Activated CD8-positive, alpha-beta memory T cell treated with anti-CD3 and anti-CD28 coated beads, Interleukin-2, amount 10 ng/mL, durations not matched to agents 7 days and 5 days (primary cell): Measurements from ENCODE around the gene UPB1. TPM values are rescaled to one million over a fixed set of nuclear protein-coding genes. Genes with fewer than 3 reads are reported as not detected.

ENCODE experiments used
- ATAC-seq: fragments of 150-1000 bp; cut with Tn5 transposase; one replicate; pipeline ENCODE4 v1.10.0; 2021; ENCODE audit warnings: moderate library complexity
- CTCF ChIA-PET: fragments of 350-600 bp; sonication (Branson Sonifier 250); formaldehyde crosslinking; loops from one replicate; lab custom pipeline; 2021; ENCODE audit warnings: antibody characterized with exemption; lab: Charles Lee
- DNase-seq: peaks from one replicate; pipeline ENCODE4 v3.0.0-alpha.2; 2020
- H3K27ac Mint-ChIP-seq: one replicate; pipeline ENCODE4 v1.8.0; 2021; ENCODE audit warnings: mild to moderate bottlenecking, mixed read lengths
- H3K27me3 Mint-ChIP-seq: one replicate; pipeline ENCODE4 v1.8.0; 2021; ENCODE audit warnings: mixed read lengths
- H3K36me3 Mint-ChIP-seq: one replicate; pipeline ENCODE4 v1.8.0; 2021; ENCODE audit warnings: mild to moderate bottlenecking, mixed read lengths
- H3K4me1 Mint-ChIP-seq: one replicate; pipeline ENCODE4 v1.8.0; 2021; ENCODE audit warnings: mixed read lengths
- H3K4me3 Mint-ChIP-seq: one replicate; pipeline ENCODE4 v1.8.0; 2021; ENCODE audit warnings: mild to moderate bottlenecking, moderate library complexity, mixed read lengths
- H3K9me3 Mint-ChIP-seq: one replicate; pipeline ENCODE4 v1.8.0; 2022; ENCODE audit warnings: low read depth, mixed read lengths
- total RNA-seq, 2 experiments: library from RNA; stranded (reverse); gene quantifications; one replicate each; pipeline ENCODE4 v1.2.3, GENCODE V29; 2021

Gene UPB1
- total RNA-seq, 2 experiments from 2014 or later = 0.09 to 0.14 TPM

DNA sequence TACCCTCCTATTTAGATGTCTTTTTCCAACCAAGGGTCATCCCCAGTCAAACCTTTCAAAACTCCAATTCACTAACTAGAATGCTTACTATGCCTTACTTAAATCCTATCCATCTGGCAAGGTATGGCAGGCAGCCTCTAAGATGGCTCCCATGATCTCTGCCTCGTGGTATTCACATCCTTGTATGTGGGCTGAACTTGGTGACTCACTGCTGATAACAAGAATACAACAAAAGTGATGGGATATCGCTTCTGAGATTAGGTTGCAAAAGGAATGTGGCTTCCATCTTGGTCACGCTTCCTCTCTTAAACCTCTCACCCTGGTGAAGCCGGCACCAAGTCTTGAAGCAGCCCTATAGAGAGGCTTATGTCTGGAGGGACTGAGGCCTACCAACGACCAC, 29.6 kb upstream of the UPB1 start:
- H3K27ac Mint-ChIP-seq = no peak overlapping the region
- DNase-seq (no peak), ATAC-seq (no peak)
- CTCF ChIA-PET = interaction anchor here (1.2 to 1.6 kb wide), 2 partner anchors 10 to 31 kb away, joined by 3 read pairs; no protein-coding TSS in a partner anchor
- H3K27me3 Mint-ChIP-seq = no peaks in the 10 kb centered on the region
- H3K9me3 Mint-ChIP-seq = no peaks in the 10 kb centered on the region
- no peak overlapping the region for H3K4me3 Mint-ChIP-seq
- peaks cover 12% of the 10 kb centered on the region for H3K4me1 Mint-ChIP-seq
- peaks cover 1% of the 10 kb centered on the region for H3K36me3 Mint-ChIP-seq

DNA sequence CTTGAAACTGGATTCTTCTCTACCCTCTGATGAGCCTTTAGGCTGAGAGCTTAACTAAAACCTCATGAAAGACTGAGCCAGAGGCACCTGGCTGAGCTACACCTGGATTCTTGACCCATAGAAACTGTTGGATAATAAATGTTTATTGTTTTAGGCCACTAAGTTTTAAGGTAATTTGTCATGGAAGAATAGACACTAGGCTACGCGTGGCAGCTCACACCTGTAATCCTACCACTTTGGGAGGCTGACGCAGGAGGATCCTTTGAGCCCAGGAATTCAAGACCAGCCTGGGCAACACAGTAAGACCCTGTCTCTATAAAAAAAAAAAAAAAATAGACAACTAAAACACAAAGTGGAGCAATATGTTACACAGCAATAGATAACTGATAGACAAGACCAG, 29.2 kb upstream of the UPB1 start:
- DNase-seq (no peak), ATAC-seq (no peak)
- H3K4me1 Mint-ChIP-seq = peaks cover 8% of the 10 kb centered on the region
- H3K9me3 Mint-ChIP-seq = no peaks in the 10 kb centered on the region
- H3K27me3 Mint-ChIP-seq = no peaks in the 10 kb centered on the region
- no peak overlapping the region for H3K4me3 Mint-ChIP-seq
- H3K36me3 Mint-ChIP-seq = peaks cover 1% of the 10 kb centered on the region
- H3K27ac Mint-ChIP-seq = no peak overlapping the region
- CTCF ChIA-PET = interaction anchor here (1.2 to 1.8 kb wide), 3 partner anchors 10 to 42 kb away, joined by 3 to 4 read pairs (median 3); no protein-coding TSS in a partner anchor

DNA sequence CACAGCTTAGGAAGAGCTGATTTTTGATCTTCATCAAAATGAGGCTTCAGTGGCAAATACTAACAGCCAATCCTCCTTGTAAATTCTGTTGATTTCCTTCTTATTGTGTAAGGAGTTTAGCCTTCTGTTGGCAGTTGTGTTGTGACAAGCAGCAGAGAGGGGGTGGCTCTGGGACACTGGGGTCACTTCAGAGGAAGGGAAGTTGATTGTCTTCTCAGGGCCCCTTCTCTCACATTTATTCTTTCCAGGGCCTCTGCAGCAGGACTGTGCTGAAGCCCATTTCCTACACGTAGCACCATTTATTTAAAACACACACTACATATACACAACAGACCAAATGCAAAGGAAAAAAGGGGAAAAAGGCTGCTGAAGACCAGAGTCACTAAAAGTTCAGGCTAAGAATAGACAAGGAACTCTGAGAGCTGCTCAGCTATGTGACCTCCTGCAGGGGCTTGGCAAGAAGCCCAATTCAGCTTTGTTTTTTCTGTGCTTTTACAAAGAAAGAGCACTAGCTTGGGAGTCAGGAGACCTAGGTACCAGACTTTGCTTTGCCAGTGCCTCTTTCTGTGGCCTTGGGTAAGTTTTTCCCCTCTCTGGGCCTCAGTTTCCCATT, 28.3 kb upstream of the UPB1 start:
- no peaks in the 10 kb centered on the region for H3K27me3 Mint-ChIP-seq
- DNase-seq (no peak), ATAC-seq (no peak)
- no peaks in the 10 kb centered on the region for H3K9me3 Mint-ChIP-seq
- peaks cover 6% of the 10 kb centered on the region for H3K4me1 Mint-ChIP-seq
- H3K27ac Mint-ChIP-seq = no peak overlapping the region
- no peak overlapping the region for H3K4me3 Mint-ChIP-seq
- CTCF ChIA-PET = interaction anchor here (1.2 to 1.8 kb wide), 3 partner anchors 9 to 42 kb away, joined by 3 to 4 read pairs (median 3); no protein-coding TSS in a partner anchor
- H3K36me3 Mint-ChIP-seq = peaks cover 1% of the 10 kb centered on the region

DNA sequence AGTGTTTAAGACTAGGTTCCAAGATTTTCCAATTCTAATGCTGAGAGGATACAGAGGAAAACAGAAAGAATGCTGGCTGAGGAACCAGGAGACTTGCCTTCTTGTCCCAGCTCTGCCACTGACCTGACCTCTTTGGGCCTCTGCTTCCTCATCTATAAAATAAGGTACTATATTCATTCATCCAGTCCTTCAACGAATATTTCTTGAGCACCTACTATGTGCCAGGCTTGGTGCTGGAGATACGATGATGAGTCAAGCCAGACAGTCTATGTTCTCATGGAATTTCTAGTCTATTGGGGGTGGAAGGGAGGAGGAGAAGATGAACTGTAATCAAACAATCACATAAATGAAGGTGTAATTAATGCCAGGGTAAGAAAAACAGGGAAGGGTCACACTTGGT, 27.8 kb upstream of the UPB1 start:
- Mint-ChIP-seq H3K9me3 (no peaks in the 10 kb centered on the region), H3K27ac (no peak overlapping the region), H3K27me3 (no peaks in the 10 kb centered on the region), H3K4me1 (peaks cover 6% of the 10 kb centered on the region), H3K4me3 (no peak overlapping the region), H3K36me3 (no peaks in the 10 kb centered on the region)
- CTCF ChIA-PET = interaction anchor here (1.8 kb wide), 1 partner anchor 43 kb away, joined by 4 read pairs; no protein-coding TSS in a partner anchor
- no peak for ATAC-seq
- no peak for DNase-seq

DNA sequence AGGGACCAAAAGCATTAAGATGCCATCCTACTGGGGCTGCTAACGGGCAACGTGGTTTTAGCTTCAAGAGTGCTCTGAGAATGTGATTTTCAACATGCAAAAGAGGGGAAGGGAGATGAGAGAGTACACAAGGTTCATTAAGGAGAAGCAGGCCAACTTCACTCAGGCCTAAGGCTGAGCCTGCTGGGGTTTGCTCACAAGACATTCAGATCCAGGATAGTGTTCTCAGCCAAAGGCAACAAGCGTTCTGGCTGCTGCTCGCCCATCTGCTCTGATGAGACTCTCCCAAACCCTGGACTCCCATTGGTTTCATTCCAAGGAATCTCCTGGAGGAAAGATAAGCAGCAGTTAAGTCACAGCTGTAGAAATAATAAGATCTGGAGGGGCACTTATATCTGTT, 23.6 kb upstream of the UPB1 start:
- Mint-ChIP-seq H3K27me3 (no peaks in the 10 kb centered on the region), H3K36me3 (peaks cover 2% of the 10 kb centered on the region), H3K9me3 (peaks cover 4% of the 10 kb centered on the region), H3K27ac (no peak overlapping the region), H3K4me3 (no peak overlapping the region), H3K4me1 (no peaks in the 10 kb centered on the region)
- CTCF ChIA-PET = interaction anchor here (1.1 to 1.4 kb wide), 2 partner anchors 9 to 11 kb away, joined by 3 read pairs; no protein-coding TSS in a partner anchor
- DNase-seq (no peak), ATAC-seq (no peak)

DNA sequence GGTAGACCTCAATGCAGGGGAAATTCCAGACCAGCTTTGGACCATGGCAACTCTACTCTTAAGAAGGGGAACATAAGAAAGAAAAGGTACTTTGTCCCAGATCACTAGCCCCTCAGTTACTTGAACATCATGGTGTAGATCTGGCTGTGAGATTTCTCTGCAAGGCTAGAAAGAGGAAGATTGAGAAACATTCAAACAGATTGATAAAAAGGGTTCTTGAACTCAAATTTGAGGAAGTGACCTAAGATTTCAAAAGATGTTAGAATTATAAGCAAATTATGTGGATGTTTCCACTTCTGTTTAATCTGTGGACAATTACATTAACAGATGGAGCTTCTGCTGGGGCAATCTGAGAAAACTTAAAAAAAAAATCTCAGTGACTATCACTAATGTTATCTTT, 21.8 kb upstream of the UPB1 start:
- CTCF ChIA-PET = no interaction called here
- peaks cover 2% of the 10 kb centered on the region for H3K36me3 Mint-ChIP-seq
- H3K4me3 Mint-ChIP-seq = no peak overlapping the region
- H3K9me3 Mint-ChIP-seq = peaks cover 4% of the 10 kb centered on the region
- no peaks in the 10 kb centered on the region for H3K27me3 Mint-ChIP-seq
- DNase-seq = no peak
- no peaks in the 10 kb centered on the region for H3K4me1 Mint-ChIP-seq
- ATAC-seq = no peak
- no peak overlapping the region for H3K27ac Mint-ChIP-seq

DNA sequence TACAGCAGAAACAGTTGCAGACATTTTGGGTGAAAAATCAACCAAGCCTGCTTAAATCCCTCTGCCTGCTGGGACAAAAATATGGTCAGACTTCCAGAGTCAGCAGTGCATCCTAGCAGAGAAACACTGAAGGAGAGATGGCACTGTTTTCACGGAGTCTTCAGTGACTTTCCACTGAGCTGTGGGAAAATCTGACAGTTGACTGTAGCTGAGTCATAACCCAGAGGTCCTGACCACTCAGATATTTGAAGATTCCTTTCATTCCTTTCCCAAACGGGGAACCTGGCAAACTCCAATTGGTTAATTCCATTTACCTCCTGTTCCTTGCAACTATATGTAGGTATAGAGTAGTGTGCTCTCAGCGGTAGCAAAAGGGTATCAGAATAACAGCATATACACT, 20.9 kb upstream of the UPB1 start:
- DNase-seq (no peak), ATAC-seq (no peak)
- CTCF ChIA-PET = interaction anchor here (1.0 to 1.1 kb wide), 2 partner anchors 19 to 50 kb away, joined by 3 to 4 read pairs; no protein-coding TSS in a partner anchor
- H3K36me3 Mint-ChIP-seq = peaks cover 2% of the 10 kb centered on the region
- no peak overlapping the region for H3K27ac Mint-ChIP-seq
- H3K27me3 Mint-ChIP-seq = no peaks in the 10 kb centered on the region
- no peak overlapping the region for H3K4me3 Mint-ChIP-seq
- no peaks in the 10 kb centered on the region for H3K4me1 Mint-ChIP-seq
- H3K9me3 Mint-ChIP-seq = peaks cover 4% of the 10 kb centered on the region

DNA sequence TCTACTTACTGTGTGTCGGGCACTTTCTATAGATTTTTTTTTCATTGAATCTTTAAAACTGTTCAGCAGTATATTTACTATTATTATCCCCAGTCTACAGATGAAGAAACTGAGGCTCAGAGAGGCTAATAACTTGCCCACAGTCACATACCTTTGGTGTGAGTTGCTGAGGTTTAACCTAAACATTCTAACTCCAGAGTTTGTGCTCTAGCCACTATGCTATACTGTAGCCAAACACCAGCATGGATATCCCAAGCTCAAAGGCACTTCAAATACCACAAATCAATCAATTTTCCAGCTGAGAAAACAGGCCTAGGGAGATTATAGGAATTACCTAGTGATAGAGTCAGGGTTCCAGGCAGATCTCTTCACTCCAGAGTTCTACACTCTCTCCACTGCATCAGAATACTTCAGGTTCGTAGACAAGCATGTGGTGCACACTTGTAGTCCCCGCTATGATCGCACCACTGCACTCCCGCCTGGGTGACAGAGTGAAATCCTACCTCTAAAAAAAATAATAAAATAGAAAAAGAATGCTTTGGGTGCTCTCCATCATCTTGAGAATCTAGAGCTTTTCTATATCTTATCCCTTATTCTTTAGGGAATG, 20.4 kb upstream of the UPB1 start:
- H3K27me3 Mint-ChIP-seq = no peaks in the 10 kb centered on the region
- no peaks in the 10 kb centered on the region for H3K4me1 Mint-ChIP-seq
- ATAC-seq (no peak), DNase-seq (no peak)
- no peak overlapping the region for H3K4me3 Mint-ChIP-seq
- no peak overlapping the region for H3K27ac Mint-ChIP-seq
- peaks cover 2% of the 10 kb centered on the region for H3K36me3 Mint-ChIP-seq
- H3K9me3 Mint-ChIP-seq = peaks cover 4% of the 10 kb centered on the region
- CTCF ChIA-PET = interaction anchor here (1.0 to 1.2 kb wide), 3 partner anchors 8 to 51 kb away, joined by 3 to 4 read pairs (median 3); no protein-coding TSS in a partner anchor

DNA sequence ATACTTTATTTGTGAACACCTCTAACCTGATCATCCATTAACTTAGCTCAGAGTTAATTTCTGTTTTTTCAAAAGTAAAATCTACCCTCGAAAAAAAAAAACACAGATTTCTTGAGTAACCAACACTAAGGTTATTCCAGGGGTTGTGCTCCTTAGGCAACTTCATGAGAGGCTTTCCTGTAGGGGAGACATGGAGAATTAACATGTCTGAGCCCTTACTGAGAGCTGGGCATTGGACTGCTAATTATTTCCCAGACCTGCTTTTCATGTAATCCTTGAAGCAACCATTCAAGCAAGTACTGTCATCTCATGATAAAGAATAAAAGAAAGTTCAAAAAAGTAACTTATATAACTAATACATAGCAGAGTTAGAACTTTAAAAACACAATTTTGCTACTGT, 13.5 kb upstream of the UPB1 start:
- Mint-ChIP-seq H3K36me3 (peaks cover 3% of the 10 kb centered on the region), H3K4me1 (peaks cover 23% of the 10 kb centered on the region), H3K27ac (no peak overlapping the region), H3K27me3 (peaks cover 10% of the 10 kb centered on the region), H3K9me3 (peaks cover 2% of the 10 kb centered on the region), H3K4me3 (no peak overlapping the region)
- ATAC-seq (no peak), DNase-seq (no peak)
- CTCF ChIA-PET = interaction anchor here (1.4 to 2.8 kb wide), 4 partner anchors 44 to 73 kb away, joined by 3 to 6 read pairs (median 4); no protein-coding TSS in a partner anchor

DNA sequence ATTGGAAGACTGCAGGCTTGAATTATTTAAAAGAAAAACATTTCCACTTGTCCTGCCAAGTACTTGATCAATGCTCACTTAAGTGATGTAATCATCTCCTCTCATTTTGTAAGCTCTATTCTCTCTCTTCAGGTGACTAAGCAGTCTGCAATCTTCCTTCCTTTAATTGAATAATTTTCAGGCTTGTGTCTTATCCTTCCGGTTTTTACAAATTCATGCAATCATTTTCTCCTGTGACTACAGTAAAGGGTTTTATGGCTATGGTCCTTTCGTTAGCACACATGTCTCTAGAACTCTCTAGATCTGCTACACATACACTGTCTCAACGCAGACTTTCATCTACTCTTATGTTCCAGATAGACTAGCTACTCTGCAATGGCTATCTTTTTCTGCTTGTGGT, 12.6 kb upstream of the UPB1 start:
- Mint-ChIP-seq H3K9me3 (peaks cover 2% of the 10 kb centered on the region), H3K27me3 (peaks cover 12% of the 10 kb centered on the region), H3K36me3 (peaks cover 3% of the 10 kb centered on the region), H3K27ac (no peak overlapping the region), H3K4me1 (peaks cover 32% of the 10 kb centered on the region), H3K4me3 (no peak overlapping the region)
- DNase-seq (no peak), ATAC-seq (no peak)
- CTCF ChIA-PET = interaction anchor here (1.0 to 2.7 kb wide), 5 partner anchors 11 to 47 kb away, joined by 3 to 12 read pairs (median 3); no protein-coding TSS in a partner anchor

DNA sequence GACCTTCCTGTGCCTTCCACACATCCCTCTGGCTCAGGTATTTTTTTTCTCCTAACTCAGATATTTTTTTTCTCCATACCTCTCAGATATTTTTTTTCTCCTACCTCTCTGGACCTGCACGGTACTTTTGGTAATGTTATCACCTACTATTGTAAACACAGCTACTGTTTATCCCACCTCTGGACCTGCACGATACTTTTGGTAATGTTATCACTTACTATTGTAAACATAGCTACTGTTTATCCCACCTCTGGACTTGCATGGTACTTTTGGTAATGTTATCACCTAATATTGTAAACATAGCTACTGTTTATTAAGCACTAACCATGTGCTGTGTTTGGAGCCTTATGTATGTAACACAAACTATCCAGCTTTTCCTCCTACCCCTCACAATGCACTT, 12.1 kb upstream of the UPB1 start:
- Mint-ChIP-seq H3K9me3 (peaks cover 2% of the 10 kb centered on the region), H3K36me3 (peaks cover 3% of the 10 kb centered on the region), H3K4me3 (no peak overlapping the region), H3K4me1 (peaks cover 33% of the 10 kb centered on the region), H3K27ac (no peak overlapping the region), H3K27me3 (peaks cover 14% of the 10 kb centered on the region)
- CTCF ChIA-PET = interaction anchor here (1.0 to 2.7 kb wide), 4 partner anchors 12 to 48 kb away, joined by 3 to 12 read pairs (median 4); no protein-coding TSS in a partner anchor
- DNase-seq = no peak
- ATAC-seq = no peak

DNA sequence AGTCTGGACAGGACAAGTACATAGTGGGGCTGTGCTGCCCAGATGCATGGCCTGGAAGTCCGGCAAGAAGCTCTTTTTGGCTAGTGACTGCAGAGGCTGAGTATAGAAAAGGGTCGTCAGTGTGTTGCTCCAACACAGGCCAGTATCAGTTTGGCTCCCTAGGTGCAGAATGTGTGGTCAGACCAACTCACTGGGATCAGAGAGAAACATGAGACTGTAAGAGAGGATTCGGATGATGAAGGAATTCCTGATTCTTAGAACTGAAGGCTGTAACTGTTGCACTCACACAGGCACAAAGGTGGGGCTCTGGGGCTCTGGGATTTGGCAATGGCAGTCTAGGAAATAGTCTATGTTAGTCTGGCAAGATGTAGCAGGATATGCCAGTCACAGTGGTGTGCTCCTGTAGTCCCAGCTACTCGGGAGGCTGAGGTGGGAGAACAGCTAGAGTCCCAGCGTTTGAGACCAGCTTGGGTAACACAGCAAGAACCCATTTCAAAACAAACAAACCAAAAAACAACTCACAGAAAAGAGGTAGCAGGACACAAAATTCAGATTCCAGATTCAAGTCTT, 11.1 kb upstream of the UPB1 start:
- H3K36me3 Mint-ChIP-seq = peaks cover 3% of the 10 kb centered on the region
- H3K4me3 Mint-ChIP-seq = no peak overlapping the region
- DNase-seq (no peak), ATAC-seq (no peak)
- peaks cover 17% of the 10 kb centered on the region for H3K27me3 Mint-ChIP-seq
- CTCF ChIA-PET = interaction anchor here (1.0 to 2.7 kb wide), 3 partner anchors 19 to 60 kb away, joined by 3 to 12 read pairs (median 4); no protein-coding TSS in a partner anchor
- no peak overlapping the region for H3K27ac Mint-ChIP-seq
- peaks cover 33% of the 10 kb centered on the region for H3K4me1 Mint-ChIP-seq
- H3K9me3 Mint-ChIP-seq = peaks cover 2% of the 10 kb centered on the region

DNA sequence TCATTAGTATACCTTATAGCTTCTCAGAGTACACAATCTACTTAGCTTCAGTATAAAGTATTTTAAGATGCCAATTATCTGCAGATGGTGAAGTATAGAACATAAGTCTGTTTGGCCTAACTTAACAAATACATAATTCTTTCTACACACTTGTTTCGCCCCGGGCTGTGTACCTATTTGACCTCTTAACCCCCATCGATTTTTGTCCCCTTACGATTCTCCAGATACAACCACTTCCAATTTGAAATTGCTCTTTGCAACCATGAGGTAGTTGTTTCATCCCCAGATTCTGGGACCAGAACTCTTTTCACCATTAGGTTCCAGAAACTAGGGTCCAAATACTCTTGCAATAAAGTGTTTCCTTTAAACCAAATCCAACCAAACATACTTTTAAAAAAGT, 10.0 kb upstream of the UPB1 start:
- CTCF ChIA-PET = interaction anchor here (1.0 to 1.1 kb wide), 2 partner anchors 29 to 50 kb away, joined by 3 read pairs; no protein-coding TSS in a partner anchor
- H3K4me3 Mint-ChIP-seq = no peak overlapping the region
- H3K4me1 Mint-ChIP-seq = peaks cover 33% of the 10 kb centered on the region
- peaks cover 2% of the 10 kb centered on the region for H3K9me3 Mint-ChIP-seq
- peaks cover 3% of the 10 kb centered on the region for H3K36me3 Mint-ChIP-seq
- no peak for ATAC-seq
- no peak for DNase-seq
- no peak overlapping the region for H3K27ac Mint-ChIP-seq
- peaks cover 24% of the 10 kb centered on the region for H3K27me3 Mint-ChIP-seq
